Activated CD4-positive, alpha-beta T cell treated with anti-CD3 and anti-CD28 coated beads, Interleukin-2, amount 50 U/mL, for 1 hour (primary cell): Measurements from ENCODE around the gene ITPK1.

ENCODE experiments used
- DNase-seq: peaks from one replicate; pipeline ENCODE4 v3.0.0-alpha.2; 2020

Gene ITPK1

GRCh38 chr14:92962031-92962830 lies 153.5 kb downstream of the ITPK1 start:
- DNase-seq, result no peak

- no peak for DNase-seq
These were observed 154.2 kb downstream of the ITPK1 start for GRCh38 chr14:92961567-92961855.

- no peak for DNase-seq
These were observed 154.8 kb downstream of the ITPK1 start for GRCh38 chr14:92960706-92961566.

GRCh38 chr14:92959761-92960680 lies 155.7 kb downstream of the ITPK1 start:
- no peak for DNase-seq

GRCh38 chr14:92959189-92959531 lies 156.6 kb downstream of the ITPK1 start:
- DNase-seq, result no peak

GRCh38 chr14:92958373-92959188 lies 157.1 kb downstream of the ITPK1 start:
- DNase-seq, result no peak

- DNase-seq, result no peak
These were observed 158.8 kb downstream of the ITPK1 start for GRCh38 chr14:92956961-92957360.

- no peak for DNase-seq
These were observed 160.3 kb downstream of the ITPK1 start for GRCh38 chr14:92955381-92955780.

GRCh38 chr14:92954933-92955332 lies 160.8 kb downstream of the ITPK1 start:
- no peak for DNase-seq

- DNase-seq, result no peak
These were observed 162.2 kb downstream of the ITPK1 start for GRCh38 chr14:92953526-92953925.

GRCh38 chr14:92952481-92953298 lies 163.0 kb downstream of the ITPK1 start:
- DNase-seq, result no peak

- peak; percentile 77 for DNase-seq
These were observed 163.7 kb downstream of the ITPK1 start for GRCh38 chr14:92951912-92952471.

GRCh38 chr14:92951261-92951660 lies 164.5 kb downstream of the ITPK1 start:
- no peak for DNase-seq

GRCh38 chr14:92950773-92951172 lies 165.0 kb downstream of the ITPK1 start:
- no peak for DNase-seq

GRCh38 chr14:92950193-92950540 lies 165.6 kb downstream of the ITPK1 start:
- DNase-seq, result no peak

GRCh38 chr14:92949496-92950192 lies 166.1 kb downstream of the ITPK1 start:
- DNase-seq, result no peak

GRCh38 chr14:92948647-92949046 lies 167.1 kb downstream of the ITPK1 start:
- no peak for DNase-seq

GRCh38 chr14:92946847-92947545 lies 168.7 kb downstream of the ITPK1 start:
- no peak for DNase-seq

- no peak for DNase-seq
These were observed 169.5 kb downstream of the ITPK1 start for GRCh38 chr14:92945959-92946846.
